Erythroblast (primary cell): ENCODE results near the gene GM2A.

Experiments used
- DNase-seq, 2 experiments: peaks; one replicate each; lab custom pipeline; 2025; lab: John Stamatoyannopoulos, UW
- GATA1 ChIP-seq: IDR thresholded peaks from 2 replicates; pipeline ENCODE4 v1.6.1; 2011; ENCODE audit warnings: low read depth, mild to moderate bottlenecking, control low read depth, low read length, moderate library complexity
- POLR2A ChIP-seq: IDR thresholded peaks from 2 replicates; pipeline ENCODE4 v1.6.1; 2011; ENCODE audit warnings: mild to moderate bottlenecking, low read length

Gene GM2A

GRCh38 chr5:151252762-151253604, at the start of gene GM2A:
GM2A (plus strand) TSS chr5:151253185; CDS start chr5:151253217, 32 bp downstream.
- TF ChIP-seq POLR2A = peak; percentile 38
- TF ChIP-seq GATA1 = no peak
- DNase-seq = peak; percentile 100

GRCh38 chr5:151204051-151204450, 48.9 kb upstream of the GM2A start:
- TF ChIP-seq POLR2A (no peak), GATA1 (no peak)
- no peak for DNase-seq

- DNase-seq = no peak
- TF ChIP-seq GATA1 (no peak), POLR2A (no peak)
Observed at GRCh38 chr5:151205411-151205810, 47.6 kb upstream of the GM2A start.

GRCh38 chr5:151208481-151208914, 44.5 kb upstream of the GM2A start:
- TF ChIP-seq GATA1 (no peak), POLR2A (no peak)
- DNase-seq = peak; percentile 29 to 39

GRCh38 chr5:151212406-151212798, 40.6 kb upstream of the GM2A start:
- no peak for DNase-seq
- TF ChIP-seq POLR2A = no peak
- TF ChIP-seq GATA1 = no peak

- DNase-seq = peak; percentile 93 to 94
- TF ChIP-seq GATA1 = no peak
- peak; percentile 81 for TF ChIP-seq POLR2A
Observed at GRCh38 chr5:151213803-151214613, 39.0 kb upstream of the GM2A start.

- TF ChIP-seq GATA1 (no peak), POLR2A (no peak)
- peak; percentile 65 to 81 for DNase-seq
Observed at GRCh38 chr5:151214614-151215545, 38.1 kb upstream of the GM2A start.

- TF ChIP-seq GATA1 (no peak), POLR2A (no peak)
- DNase-seq = no peak
Observed at GRCh38 chr5:151215546-151215880, 37.5 kb upstream of the GM2A start.

- DNase-seq = no peak
- TF ChIP-seq GATA1 (no peak), POLR2A (no peak)
Observed at GRCh38 chr5:151216781-151217180, 36.2 kb upstream of the GM2A start.

GRCh38 chr5:151218177-151218576, 34.8 kb upstream of the GM2A start:
- no peak for TF ChIP-seq POLR2A

GRCh38 chr5:151219138-151219537, 33.8 kb upstream of the GM2A start:
- no peak for DNase-seq
- no peak for TF ChIP-seq GATA1
- no peak for TF ChIP-seq POLR2A

More at GRCh38 chr5:151218177-151218576, 34.8 kb upstream of the GM2A start:
- no peak for DNase-seq

- peak in 1 of 2 experiments; percentile 24 for DNase-seq
- no peak for TF ChIP-seq GATA1
- TF ChIP-seq POLR2A = no peak
Observed at GRCh38 chr5:151219789-151220188, 33.2 kb upstream of the GM2A start.

- peak; percentile 17 to 71 for DNase-seq
Observed at GRCh38 chr5:151221574-151221973, 31.4 kb upstream of the GM2A start.

More at GRCh38 chr5:151221574-151221973, 31.4 kb upstream of the GM2A start:
- TF ChIP-seq POLR2A = no peak
- TF ChIP-seq GATA1 = no peak
